ENCODE measurements around the gene ORC5.

GRCh38 chr7:104231054-104232046 is 23.5 kb upstream of the ORC5 start:
- TF ChIP-seq POLR2AphosphoS5 (IDR thresholded peaks at IDR 0.05; ENCODE audit: low read depth, low read length) = no peak
- no peak for TF ChIP-seq TAF1 (IDR thresholded peaks at IDR 0.05; ENCODE audit: borderline replicate concordance, insufficient read depth, low read length)

Data from PFSK-1 (cell line).